SK-N-SH treated with all-trans-retinoic acid at 6 μM for 48 hours (cell line): Measurements from ENCODE around the gene SMARCD1.

Experiments
- ATAC-seq: fragments of 200-7000 bp; cut with Tn5 transposase; 3 replicates; pipeline ENCODE4 v1.9.1; 2020; ENCODE audit warnings: mild to moderate bottlenecking, moderate library complexity
- ARNTL ChIP-seq: fragments of 450-650 bp; formaldehyde crosslinking; IDR thresholded peaks from 2 replicates; pipeline ENCODE4 v1.5.0; 2020; ENCODE audit warnings: low read depth, mild to moderate bottlenecking, moderate library complexity, borderline replicate concordance
- CSDC2 ChIP-seq: fragments of 250-450 bp; sonication (Bioruptor Pico); IDR thresholded peaks from 2 replicates; pipeline ENCODE4 v1.5.0; 2020; ENCODE audit warnings: mild to moderate bottlenecking, moderate library complexity
- ESRRG ChIP-seq: fragments of 250-450 bp; sonication (Bioruptor Pico); IDR thresholded peaks from 2 replicates; pipeline ENCODE4 v1.6.1; 2021; ENCODE audit warnings: mild to moderate bottlenecking
- GLIS3 ChIP-seq: fragments of 250-450 bp; sonication (Bioruptor Pico); IDR thresholded peaks from 2 replicates; pipeline ENCODE4 v1.5.0; 2020; ENCODE audit warnings: mild to moderate bottlenecking, moderate library complexity
- ISL1 ChIP-seq: fragments of 250-450 bp; sonication (Bioruptor Pico); IDR thresholded peaks from 2 replicates; pipeline ENCODE4 v2.1.2; 2022; ENCODE audit warnings: mild to moderate bottlenecking, moderate library complexity
- PPARA ChIP-seq: fragments of 250-450 bp; sonication (Bioruptor Pico); IDR thresholded peaks from 2 replicates; pipeline ENCODE4 v1.5.0; 2020; ENCODE audit warnings: mild to moderate bottlenecking, borderline replicate concordance
- RARB ChIP-seq: fragments of 250-450 bp; sonication (Bioruptor Pico); IDR thresholded peaks from 2 replicates; pipeline ENCODE4 v1.8.0; 2021; ENCODE audit warnings: mild to moderate bottlenecking, moderate library complexity
- TCF4 ChIP-seq: fragments of 250-450 bp; sonication (Bioruptor Pico); IDR thresholded peaks from 2 replicates; pipeline ENCODE4 v1.8.0; 2021; ENCODE audit warnings: mild to moderate bottlenecking, moderate library complexity, borderline replicate concordance
- TOX ChIP-seq: fragments of 250-450 bp; sonication (Bioruptor Pico); IDR thresholded peaks from 2 replicates; pipeline ENCODE4 v1.8.0; 2021; ENCODE audit warnings: mild to moderate bottlenecking, moderate library complexity, borderline replicate concordance
- ZFP30 ChIP-seq: fragments of 450-650 bp; formaldehyde crosslinking; IDR thresholded peaks from 2 replicates; pipeline ENCODE4 v1.5.0; 2022; ENCODE audit warnings: mild to moderate bottlenecking, moderate library complexity
- ZNF565 ChIP-seq: fragments of 450-650 bp; formaldehyde crosslinking; conservative IDR thresholded peaks from 2 replicates; pipeline ENCODE4 v1.5.0; 2020; ENCODE audit warnings: low read depth, mild to moderate bottlenecking, moderate library complexity
- ZNF70 ChIP-seq: fragments of 450-650 bp; formaldehyde crosslinking; IDR thresholded peaks from 2 replicates; pipeline ENCODE4 v1.5.0; 2020; ENCODE audit warnings: mild to moderate bottlenecking, moderate library complexity
- ZNF8 ChIP-seq: fragments of 450-650 bp; formaldehyde crosslinking; IDR thresholded peaks from 2 replicates; pipeline ENCODE4 v1.5.0; 2020; ENCODE audit warnings: mild to moderate bottlenecking, moderate library complexity
- TF ChIP-seq, protein P1 (sequence below): fragments of 250-450 bp; sonication (Bioruptor Pico); IDR thresholded peaks from 2 replicates; pipeline ENCODE4 v1.5.0; 2020; ENCODE audit warnings: mild to moderate bottlenecking, moderate library complexity
- TF ChIP-seq, protein P2 (sequence below): fragments of 250-450 bp; sonication (Bioruptor Pico); IDR thresholded peaks from 2 replicates; pipeline ENCODE4 v1.8.0; 2020; ENCODE audit warnings: mild to moderate bottlenecking, moderate library complexity, borderline replicate concordance
- TF ChIP-seq, protein P3 (sequence below): fragments of 250-450 bp; sonication (Bioruptor Pico); IDR thresholded peaks from 2 replicates; pipeline ENCODE4 v1.5.1; 2021; ENCODE audit warnings: mild to moderate bottlenecking, moderate library complexity
- TF ChIP-seq, protein P4 (sequence below): fragments of 250-450 bp; sonication (Bioruptor Pico); IDR thresholded peaks from 2 replicates; pipeline ENCODE4 v1.5.1; 2020; ENCODE audit warnings: low read depth, mild to moderate bottlenecking, moderate library complexity

Gene SMARCD1

DNA sequence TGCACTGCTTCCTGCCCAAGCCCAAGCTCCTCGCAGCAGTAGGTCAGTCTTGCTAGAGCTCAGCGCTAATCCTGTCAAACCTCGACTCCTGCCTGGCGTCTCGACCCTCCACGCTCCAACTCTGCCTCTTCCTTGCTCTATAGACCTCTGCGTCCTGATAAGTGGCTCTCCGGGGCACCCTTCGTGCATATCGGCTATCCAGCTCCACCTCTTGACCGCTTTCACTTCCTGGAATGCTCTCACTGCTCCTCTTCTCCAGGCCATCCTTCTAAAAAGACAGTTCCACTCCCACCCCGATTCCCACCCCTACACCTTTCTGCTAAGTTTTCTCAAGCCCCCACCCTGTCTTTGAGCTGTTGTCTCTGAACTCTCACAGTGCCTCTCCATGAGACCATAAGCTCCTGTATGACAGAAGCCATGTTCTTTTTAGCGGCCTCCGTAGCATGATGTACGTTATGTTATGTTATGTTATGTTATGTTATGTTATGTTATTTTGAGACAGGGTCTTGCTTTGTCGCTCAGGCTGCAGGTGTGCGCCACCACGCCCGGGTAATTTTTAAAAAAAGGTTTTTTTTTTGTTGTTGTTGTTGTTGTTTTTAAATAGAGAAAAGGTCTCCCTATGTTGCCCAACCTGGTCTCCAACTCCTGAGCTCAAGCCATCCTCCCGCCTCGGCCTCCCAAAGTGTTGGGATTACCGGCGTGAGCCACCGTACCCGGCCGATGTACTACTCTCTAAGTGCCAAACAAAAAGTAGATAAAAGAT, 27.5 kb downstream of the SMARCD1 start:
- no peak for TF ChIP-seq ZNF8 (CRISPR knock-in tag)
- no peak for TF ChIP-seq GLIS3 (CRISPR knock-in tag)
- TF ChIP-seq ESRRG = no peak
- TF ChIP-seq ZFP30 (CRISPR knock-in tag) = no peak
- TF ChIP-seq PPARA (CRISPR knock-in tag) = no peak
- TF ChIP-seq RARB (CRISPR knock-in tag) = no peak
- TF ChIP-seq, protein P1, sequence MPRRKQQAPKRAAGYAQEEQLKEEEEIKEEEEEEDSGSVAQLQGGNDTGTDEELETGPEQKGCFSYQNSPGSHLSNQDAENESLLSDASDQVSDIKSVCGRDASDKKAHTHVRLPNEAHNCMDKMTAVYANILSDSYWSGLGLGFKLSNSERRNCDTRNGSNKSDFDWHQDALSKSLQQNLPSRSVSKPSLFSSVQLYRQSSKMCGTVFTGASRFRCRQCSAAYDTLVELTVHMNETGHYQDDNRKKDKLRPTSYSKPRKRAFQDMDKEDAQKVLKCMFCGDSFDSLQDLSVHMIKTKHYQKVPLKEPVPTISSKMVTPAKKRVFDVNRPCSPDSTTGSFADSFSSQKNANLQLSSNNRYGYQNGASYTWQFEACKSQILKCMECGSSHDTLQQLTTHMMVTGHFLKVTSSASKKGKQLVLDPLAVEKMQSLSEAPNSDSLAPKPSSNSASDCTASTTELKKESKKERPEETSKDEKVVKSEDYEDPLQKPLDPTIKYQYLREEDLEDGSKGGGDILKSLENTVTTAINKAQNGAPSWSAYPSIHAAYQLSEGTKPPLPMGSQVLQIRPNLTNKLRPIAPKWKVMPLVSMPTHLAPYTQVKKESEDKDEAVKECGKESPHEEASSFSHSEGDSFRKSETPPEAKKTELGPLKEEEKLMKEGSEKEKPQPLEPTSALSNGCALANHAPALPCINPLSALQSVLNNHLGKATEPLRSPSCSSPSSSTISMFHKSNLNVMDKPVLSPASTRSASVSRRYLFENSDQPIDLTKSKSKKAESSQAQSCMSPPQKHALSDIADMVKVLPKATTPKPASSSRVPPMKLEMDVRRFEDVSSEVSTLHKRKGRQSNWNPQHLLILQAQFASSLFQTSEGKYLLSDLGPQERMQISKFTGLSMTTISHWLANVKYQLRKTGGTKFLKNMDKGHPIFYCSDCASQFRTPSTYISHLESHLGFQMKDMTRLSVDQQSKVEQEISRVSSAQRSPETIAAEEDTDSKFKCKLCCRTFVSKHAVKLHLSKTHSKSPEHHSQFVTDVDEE = no peak
- TF ChIP-seq CSDC2 (CRISPR knock-in tag) = no peak
- no peak for TF ChIP-seq TCF4 (CRISPR knock-in tag)
- no peak for TF ChIP-seq ZNF70 (CRISPR knock-in tag)
- TF ChIP-seq, protein P2, sequence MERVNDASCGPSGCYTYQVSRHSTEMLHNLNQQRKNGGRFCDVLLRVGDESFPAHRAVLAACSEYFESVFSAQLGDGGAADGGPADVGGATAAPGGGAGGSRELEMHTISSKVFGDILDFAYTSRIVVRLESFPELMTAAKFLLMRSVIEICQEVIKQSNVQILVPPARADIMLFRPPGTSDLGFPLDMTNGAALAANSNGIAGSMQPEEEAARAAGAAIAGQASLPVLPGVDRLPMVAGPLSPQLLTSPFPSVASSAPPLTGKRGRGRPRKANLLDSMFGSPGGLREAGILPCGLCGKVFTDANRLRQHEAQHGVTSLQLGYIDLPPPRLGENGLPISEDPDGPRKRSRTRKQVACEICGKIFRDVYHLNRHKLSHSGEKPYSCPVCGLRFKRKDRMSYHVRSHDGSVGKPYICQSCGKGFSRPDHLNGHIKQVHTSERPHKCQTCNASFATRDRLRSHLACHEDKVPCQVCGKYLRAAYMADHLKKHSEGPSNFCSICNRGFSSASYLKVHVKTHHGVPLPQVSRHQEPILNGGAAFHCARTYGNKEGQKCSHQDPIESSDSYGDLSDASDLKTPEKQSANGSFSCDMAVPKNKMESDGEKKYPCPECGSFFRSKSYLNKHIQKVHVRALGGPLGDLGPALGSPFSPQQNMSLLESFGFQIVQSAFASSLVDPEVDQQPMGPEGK (CRISPR knock-in tag) = no peak
- no peak for TF ChIP-seq ISL1
- TF ChIP-seq, protein P3, sequence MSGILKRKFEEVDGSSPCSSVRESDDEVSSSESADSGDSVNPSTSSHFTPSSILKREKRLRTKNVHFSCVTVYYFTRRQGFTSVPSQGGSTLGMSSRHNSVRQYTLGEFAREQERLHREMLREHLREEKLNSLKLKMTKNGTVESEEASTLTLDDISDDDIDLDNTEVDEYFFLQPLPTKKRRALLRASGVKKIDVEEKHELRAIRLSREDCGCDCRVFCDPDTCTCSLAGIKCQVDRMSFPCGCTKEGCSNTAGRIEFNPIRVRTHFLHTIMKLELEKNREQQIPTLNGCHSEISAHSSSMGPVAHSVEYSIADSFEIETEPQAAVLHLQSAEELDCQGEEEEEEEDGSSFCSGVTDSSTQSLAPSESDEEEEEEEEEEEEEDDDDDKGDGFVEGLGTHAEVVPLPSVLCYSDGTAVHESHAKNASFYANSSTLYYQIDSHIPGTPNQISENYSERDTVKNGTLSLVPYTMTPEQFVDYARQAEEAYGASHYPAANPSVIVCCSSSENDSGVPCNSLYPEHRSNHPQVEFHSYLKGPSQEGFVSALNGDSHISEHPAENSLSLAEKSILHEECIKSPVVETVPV (CRISPR knock-in tag) = no peak
- TF ChIP-seq, protein P4, sequence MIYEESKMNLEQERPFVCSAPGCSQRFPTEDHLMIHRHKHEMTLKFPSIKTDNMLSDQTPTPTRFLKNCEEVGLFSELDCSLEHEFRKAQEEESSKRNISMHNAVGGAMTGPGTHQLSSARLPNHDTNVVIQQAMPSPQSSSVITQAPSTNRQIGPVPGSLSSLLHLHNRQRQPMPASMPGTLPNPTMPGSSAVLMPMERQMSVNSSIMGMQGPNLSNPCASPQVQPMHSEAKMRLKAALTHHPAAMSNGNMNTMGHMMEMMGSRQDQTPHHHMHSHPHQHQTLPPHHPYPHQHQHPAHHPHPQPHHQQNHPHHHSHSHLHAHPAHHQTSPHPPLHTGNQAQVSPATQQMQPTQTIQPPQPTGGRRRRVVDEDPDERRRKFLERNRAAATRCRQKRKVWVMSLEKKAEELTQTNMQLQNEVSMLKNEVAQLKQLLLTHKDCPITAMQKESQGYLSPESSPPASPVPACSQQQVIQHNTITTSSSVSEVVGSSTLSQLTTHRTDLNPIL (CRISPR knock-in tag) = no peak
- no peak for TF ChIP-seq TOX (CRISPR knock-in tag)
- peak; percentile 41 for ATAC-seq

DNA sequence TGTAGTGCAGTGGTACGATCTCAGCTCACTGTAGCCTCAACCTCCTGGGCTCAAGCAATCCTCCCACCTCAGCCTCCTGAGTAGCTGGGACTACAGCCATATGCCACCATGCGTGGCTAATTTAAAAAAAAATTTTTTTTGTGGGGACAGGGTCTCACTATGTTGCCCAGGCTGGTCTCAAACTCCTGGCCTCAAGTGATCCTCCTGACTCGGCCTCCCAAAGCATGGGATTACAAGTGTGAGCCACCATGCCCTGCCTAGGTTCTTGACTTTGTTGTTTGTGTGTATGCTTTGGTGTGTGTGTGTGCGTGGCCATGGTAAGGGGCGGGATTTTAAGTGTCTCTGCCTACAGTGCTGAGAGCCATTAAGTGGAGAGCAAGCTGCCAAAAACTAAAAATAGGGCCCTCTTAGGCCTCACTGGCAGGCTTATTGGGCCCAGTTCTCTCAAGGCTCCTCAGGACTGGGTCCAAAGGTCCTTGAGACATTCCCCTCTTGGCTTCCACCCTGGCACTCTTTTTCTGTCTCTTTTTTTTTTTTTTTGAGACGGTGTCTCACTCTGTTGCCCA, 32.0 kb downstream of the SMARCD1 start:
- ATAC-seq = no peak
- TF ChIP-seq PPARA (CRISPR knock-in tag) (no peak), ARNTL (CRISPR knock-in tag) (no peak), ZNF8 (CRISPR knock-in tag) (no peak), CSDC2 (CRISPR knock-in tag) (no peak), TCF4 (CRISPR knock-in tag) (no peak), GLIS3 (CRISPR knock-in tag) (no peak)
- TF ChIP-seq, protein P2 (CRISPR knock-in tag) = no peak

DNA sequence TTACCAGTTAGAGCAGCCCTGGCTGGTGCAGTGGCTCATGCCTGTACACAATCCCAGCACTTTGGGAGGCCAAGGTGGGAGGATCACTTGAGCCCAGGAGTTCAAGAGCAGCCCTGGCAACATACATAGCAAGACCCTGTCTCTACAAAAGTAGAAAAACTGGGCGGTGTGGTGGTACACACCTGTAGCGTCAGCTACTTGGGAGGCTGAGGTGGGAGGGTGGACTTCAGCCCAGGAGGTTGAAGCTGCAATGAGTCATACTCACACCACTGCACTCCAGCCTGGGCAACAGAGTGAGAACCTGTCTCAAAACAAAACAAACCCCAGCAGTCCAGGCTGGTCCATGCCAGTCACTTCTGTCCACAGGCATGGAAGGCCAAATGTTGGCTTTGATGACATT, 34.2 kb downstream of the SMARCD1 start:
- ATAC-seq = no peak
- TF ChIP-seq ZNF8 (CRISPR knock-in tag) = no peak
- TF ChIP-seq, protein P4 (CRISPR knock-in tag) = no peak
- TF ChIP-seq ISL1 = no peak
- TF ChIP-seq, protein P2 (CRISPR knock-in tag) = no peak
- TF ChIP-seq PPARA (CRISPR knock-in tag) = no peak
- TF ChIP-seq TOX (CRISPR knock-in tag) = no peak
- TF ChIP-seq ZNF565 (CRISPR knock-in tag) = no peak
